H9 (cell line): ENCODE data around the gene LRFN2. TPM values are rescaled to one million over a fixed set of nuclear protein-coding genes. Genes with fewer than 3 reads are reported as not detected.

Experiments
- DNase-seq: peaks from one replicate; pipeline ENCODE4 v3.0.0-alpha.2; 2017
- H2AFZ ChIP-seq: one replicate; pipeline ENCODE4 v1.6.1; 2013; ENCODE audit warnings: mild to moderate bottlenecking, low read length, control low read depth, moderate library complexity
- H2AK5ac ChIP-seq: 2 replicates; pipeline ENCODE4 v1.6.1; 2013; ENCODE audit warnings: low read length, control low read depth, mixed read lengths; ENCODE audit not compliant: insufficient read length
- H2BK120ac ChIP-seq: one replicate; pipeline ENCODE4 v1.6.1; 2013; ENCODE audit warnings: low read depth, mild to moderate bottlenecking, low read length, control low read depth, inconsistent platforms; ENCODE audit not compliant: poor library complexity, severe bottlenecking
- H2BK12ac ChIP-seq: 2 replicates; pipeline ENCODE4 v1.6.1; 2013; ENCODE audit warnings: low read length, control low read depth, mixed read lengths, low read depth; ENCODE audit not compliant: insufficient read length
- H2BK15ac ChIP-seq: 2 replicates; pipeline ENCODE4 v1.6.1; 2013; ENCODE audit warnings: low read depth, low read length, control low read depth
- H2BK20ac ChIP-seq: one replicate; pipeline ENCODE4 v1.6.1; 2013; ENCODE audit warnings: low read depth, mild to moderate bottlenecking, low read length, control low read depth, inconsistent platforms; ENCODE audit not compliant: poor library complexity, severe bottlenecking
- H2BK5ac ChIP-seq: 2 replicates; pipeline ENCODE4 v1.6.1; 2013; ENCODE audit warnings: low read length, control low read depth, mixed read lengths; ENCODE audit not compliant: insufficient read length
- H3K14ac ChIP-seq: 2 replicates; pipeline ENCODE4 v1.6.1; 2013; ENCODE audit warnings: low read length, control low read depth; ENCODE audit not compliant: insufficient read depth
- H3K18ac ChIP-seq: 2 replicates; pipeline ENCODE4 v1.6.1; 2013; ENCODE audit warnings: low read depth, mild to moderate bottlenecking, mixed read lengths, low read length, control low read depth; ENCODE audit not compliant: insufficient read length
- H3K23ac ChIP-seq: 2 replicates; pipeline ENCODE4 v1.6.1; 2013; ENCODE audit warnings: low read length, control low read depth, mixed read lengths, low read depth; ENCODE audit not compliant: insufficient read length
- H3K23me2 ChIP-seq: 2 replicates; pipeline ENCODE4 v1.6.1; 2013; ENCODE audit warnings: low read depth, mild to moderate bottlenecking, mixed read lengths, low read length, control low read depth; ENCODE audit not compliant: insufficient read length, poor library complexity, severe bottlenecking
- H3K27ac ChIP-seq: 2 replicates; pipeline ENCODE4 v1.5.1; 2013; ENCODE audit warnings: low read length, control low read depth, mixed read lengths, low read depth; ENCODE audit not compliant: insufficient read length
- H3K27me3 ChIP-seq: 2 replicates; pipeline ENCODE4 v1.6.1; 2013; ENCODE audit warnings: low read length, control low read depth, inconsistent platforms; ENCODE audit not compliant: insufficient read depth
- H3K4ac ChIP-seq: 2 replicates; pipeline ENCODE4 v1.6.1; 2013; ENCODE audit warnings: low read depth, mild to moderate bottlenecking, control low read depth, inconsistent platforms, low read length, moderate library complexity
- H3K4me1 ChIP-seq: 2 replicates; pipeline ENCODE4 v1.6.1; 2013; ENCODE audit warnings: low read length, control low read depth, inconsistent platforms; ENCODE audit not compliant: insufficient read depth
- H3K4me2 ChIP-seq: 2 replicates; pipeline ENCODE4 v1.6.1; 2013; ENCODE audit warnings: low read length, control low read depth, mixed read lengths; ENCODE audit not compliant: insufficient read length, insufficient read depth
- H3K56ac ChIP-seq: 2 replicates; pipeline ENCODE4 v1.6.1; 2013; ENCODE audit warnings: low read depth, mild to moderate bottlenecking, mixed read lengths, low read length, control low read depth; ENCODE audit not compliant: insufficient read length
- H3K79me1 ChIP-seq: 2 replicates; pipeline ENCODE4 v1.6.1; 2013; ENCODE audit warnings: low read depth, mild to moderate bottlenecking, moderate library complexity, low read length, control low read depth, inconsistent platforms; ENCODE audit not compliant: insufficient read depth, poor library complexity, severe bottlenecking
- H3K79me2 ChIP-seq: 2 replicates; pipeline ENCODE4 v1.6.1; 2013; ENCODE audit warnings: low read length, control low read depth, inconsistent platforms; ENCODE audit not compliant: insufficient read depth
- H3K9ac ChIP-seq: 2 replicates; pipeline ENCODE4 v1.6.1; 2013; ENCODE audit warnings: low read length, control low read depth, mixed read lengths; ENCODE audit not compliant: insufficient read length; ENCODE audit errors: extremely low read depth
- H3K9me3 ChIP-seq: one replicate; pipeline ENCODE4 v1.6.1; 2013; ENCODE audit warnings: low read depth, low read length, inconsistent platforms; ENCODE audit not compliant: control insufficient read depth
- H3T11ph ChIP-seq: one replicate; pipeline ENCODE4 v1.6.1; 2013; ENCODE audit warnings: mild to moderate bottlenecking, low read length, control low read depth, inconsistent platforms
- H4K20me1 ChIP-seq: one replicate; pipeline ENCODE4 v1.6.1; 2013; ENCODE audit not compliant: control insufficient read depth, insufficient read length, insufficient read depth
- H4K5ac ChIP-seq: 2 replicates; pipeline ENCODE4 v1.6.1; 2013; ENCODE audit warnings: low read depth, mild to moderate bottlenecking, mixed read lengths, low read length, control low read depth; ENCODE audit not compliant: insufficient read length
- H4K8ac ChIP-seq: replicated peaks from 2 replicates; pipeline ENCODE4 v1.6.1; 2013; ENCODE audit warnings: low read length, control low read depth, mixed read lengths, low read depth; ENCODE audit not compliant: insufficient read length
- H4K91ac ChIP-seq: 2 replicates; pipeline ENCODE4 v1.6.1; 2013; ENCODE audit warnings: low read depth, mild to moderate bottlenecking, moderate library complexity, mixed read lengths, low read length, control low read depth; ENCODE audit not compliant: insufficient read length
- H3K27ac Mint-ChIP-seq, 3 experiments: 2 replicates in 2 of 3; 3 replicates in 1 of 3; pipeline ENCODE4 v1.8.0; 2020 to 2021; ENCODE audit warnings: mixed read lengths in 3 of 3, mild to moderate bottlenecking in 1 of 3, moderate library complexity in 1 of 3
- H3K27me3 Mint-ChIP-seq: 2 replicates; pipeline ENCODE4 v1.8.0; 2021; ENCODE audit warnings: low read depth, mild to moderate bottlenecking, moderate library complexity, mixed read lengths
- H3K36me3 Mint-ChIP-seq, 3 experiments: 2 replicates in 2 of 3; 3 replicates in 1 of 3; pipeline ENCODE4 v1.8.0; 2020 to 2021; ENCODE audit warnings: low read depth in 3 of 3, mixed read lengths in 3 of 3; ENCODE audit not compliant: insufficient read depth in 1 of 3
- H3K4me1 Mint-ChIP-seq, 2 experiments: 2 replicates each; pipeline ENCODE4 v1.8.0; 2020; ENCODE audit warnings: mixed read lengths in 2 of 2
- H3K4me3 Mint-ChIP-seq, 2 experiments: 2 replicates in 1 of 2; 3 replicates in 1 of 2; pipeline ENCODE4 v1.8.0; 2020 to 2021; ENCODE audit warnings: mild to moderate bottlenecking in 2 of 2, mixed read lengths in 2 of 2, moderate library complexity in 1 of 2
- H3K9me3 Mint-ChIP-seq, 2 experiments: 2 replicates in 1 of 2; 3 replicates in 1 of 2; pipeline ENCODE4 v1.8.0; 2020; ENCODE audit warnings: mild to moderate bottlenecking in 2 of 2, mixed read lengths in 2 of 2, moderate library complexity in 1 of 2
- WGBS: extraction: QIAGEN DNeasy Blood & Tissue Kit; methylation state at CpG from one replicate; pipeline ENCODE4 v1.1.7; 2013; ENCODE audit warnings: missing lambda C conversion rate, low lambda C conversion rate, mixed read lengths; ENCODE audit not compliant: insufficient read length; ENCODE audit errors: extremely low coverage; 5-methylcytosine and 5-hydroxymethylcytosine counted together
- total RNA-seq: library from RNA; stranded (reverse); gene quantifications from 2 replicates; pipeline ENCODE4 v1.2.1, GENCODE V29; 2021
- TF ChIP-seq, protein P1 (sequence below): fragments of 200-600 bp; sonication (generic); conservative IDR thresholded peaks from 3 replicates; pipeline ENCODE4 v1.8.0; 2021; ENCODE audit warnings: antibody characterized with exemption, mild to moderate bottlenecking

Gene LRFN2
- total RNA-seq, 1 experiment from 2014 or later: 0.11 TPM

DNA sequence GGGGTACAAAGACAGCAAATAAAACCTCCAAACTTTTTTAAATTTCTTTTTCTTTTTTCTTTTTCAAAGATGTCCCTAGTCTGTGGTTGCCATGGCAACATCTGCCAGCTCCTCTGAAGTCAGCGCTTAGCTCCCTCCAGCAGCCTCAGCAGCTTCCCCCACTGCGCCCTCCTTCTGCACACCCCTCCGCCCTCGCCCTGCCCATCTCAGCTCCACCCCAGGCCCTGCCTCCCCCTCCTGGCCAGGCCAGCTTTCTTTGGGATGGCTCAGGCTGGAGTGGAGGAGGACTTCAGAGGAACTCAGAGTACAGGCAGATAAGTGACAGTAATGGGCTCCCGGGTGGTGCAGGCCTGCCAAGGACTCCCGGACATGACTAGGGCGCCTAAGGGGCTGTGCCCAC, 104.6 kb downstream of the LRFN2 start:
- H2BK20ac ChIP-seq: no peak overlapping the region
- H2AK5ac ChIP-seq: no peak overlapping the region
- WGBS: no CpG with 5 or more reads among the region's 7 CpGs
- H2BK12ac ChIP-seq: no peak overlapping the region
- H3K4me2 ChIP-seq: no peak overlapping the region
- H3K27me3 ChIP-seq: no peaks in the 10 kb centered on the region
- peaks cover 8 to 21% of the 10 kb centered on the region in 2 experiments for H3K4me1 Mint-ChIP-seq
- H4K5ac ChIP-seq: no peak overlapping the region
- no peak overlapping the region for H2BK15ac ChIP-seq
- H3K27ac ChIP-seq: no peak overlapping the region
- H3K4me3 Mint-ChIP-seq: no peak overlapping the region
- H3K9ac ChIP-seq: no peak overlapping the region
- no peak overlapping the region for H3K27ac Mint-ChIP-seq
- H2BK5ac ChIP-seq: no peak overlapping the region
- TF ChIP-seq, protein P1, sequence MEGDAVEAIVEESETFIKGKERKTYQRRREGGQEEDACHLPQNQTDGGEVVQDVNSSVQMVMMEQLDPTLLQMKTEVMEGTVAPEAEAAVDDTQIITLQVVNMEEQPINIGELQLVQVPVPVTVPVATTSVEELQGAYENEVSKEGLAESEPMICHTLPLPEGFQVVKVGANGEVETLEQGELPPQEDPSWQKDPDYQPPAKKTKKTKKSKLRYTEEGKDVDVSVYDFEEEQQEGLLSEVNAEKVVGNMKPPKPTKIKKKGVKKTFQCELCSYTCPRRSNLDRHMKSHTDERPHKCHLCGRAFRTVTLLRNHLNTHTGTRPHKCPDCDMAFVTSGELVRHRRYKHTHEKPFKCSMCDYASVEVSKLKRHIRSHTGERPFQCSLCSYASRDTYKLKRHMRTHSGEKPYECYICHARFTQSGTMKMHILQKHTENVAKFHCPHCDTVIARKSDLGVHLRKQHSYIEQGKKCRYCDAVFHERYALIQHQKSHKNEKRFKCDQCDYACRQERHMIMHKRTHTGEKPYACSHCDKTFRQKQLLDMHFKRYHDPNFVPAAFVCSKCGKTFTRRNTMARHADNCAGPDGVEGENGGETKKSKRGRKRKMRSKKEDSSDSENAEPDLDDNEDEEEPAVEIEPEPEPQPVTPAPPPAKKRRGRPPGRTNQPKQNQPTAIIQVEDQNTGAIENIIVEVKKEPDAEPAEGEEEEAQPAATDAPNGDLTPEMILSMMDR: no peak
- H3K18ac ChIP-seq: no peak overlapping the region
- H3K56ac ChIP-seq: no peak overlapping the region
- H2AFZ ChIP-seq: no peak overlapping the region
- H2BK120ac ChIP-seq: no peak overlapping the region
- H3K9me3 Mint-ChIP-seq: no peaks in the 10 kb centered on the region
- H3K79me2 ChIP-seq: no peaks in the 10 kb centered on the region
- H3K4me1 ChIP-seq: peaks cover 4% of the 10 kb centered on the region; the same call in 1 of the 2 replicates
- H3K79me1 ChIP-seq: no peaks in the 10 kb centered on the region
- no peak overlapping the region for H3K23ac ChIP-seq
- H3K36me3 Mint-ChIP-seq: no peaks in the 10 kb centered on the region
- H3K4ac ChIP-seq: no peak overlapping the region
- peaks cover 20% of the 10 kb centered on the region for H3K27me3 Mint-ChIP-seq
- H3T11ph ChIP-seq: no peak overlapping the region
- no peaks in the 10 kb centered on the region for H4K20me1 ChIP-seq
- no peak overlapping the region for H4K91ac ChIP-seq
- DNase-seq: peak; percentile 39
- H3K9me3 ChIP-seq: no peaks in the 10 kb centered on the region
- H3K23me2 ChIP-seq: no peaks in the 10 kb centered on the region
- no peak overlapping the region for H3K14ac ChIP-seq
- H4K8ac ChIP-seq: no peak overlapping the region
